HG03575 (cell line): ENCODE results near the gene TSPAN5.

Experiments used
- ATAC-seq: cut with Tn5 transposase; IDR thresholded peaks from one replicate; pipeline ENCODE4 v1.9.1; 2021; ENCODE audit not compliant: unreplicated experiment, insufficient number of reproducible peaks, low FRiP score; ENCODE audit errors: extremely low read depth

The TSPAN5 gene

GRCh38 chr4:98608356-98608755 lies 50.1 kb downstream of the TSPAN5 start:
- no peak for ATAC-seq

DNA sequence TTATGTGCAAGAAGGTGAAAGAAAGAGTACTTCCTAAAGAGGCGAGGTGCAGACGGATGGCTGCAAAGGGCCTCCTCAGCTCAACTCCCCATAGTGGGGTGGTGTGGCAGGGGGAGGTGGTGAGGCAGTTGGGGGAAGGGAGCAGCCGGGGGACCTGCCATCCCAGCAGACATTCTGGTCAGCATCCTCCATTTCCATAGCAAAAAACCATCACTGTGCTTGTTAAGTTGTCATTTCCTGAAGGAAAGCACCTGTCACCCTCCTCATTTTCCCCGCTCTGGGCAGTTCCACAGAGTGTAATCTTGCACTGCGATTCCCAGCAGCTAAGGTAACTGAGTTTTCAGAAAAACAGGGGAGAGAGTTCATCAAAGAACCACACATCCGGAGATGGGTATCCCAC lies 51.5 kb downstream of the TSPAN5 start:
- no peak for ATAC-seq

DNA sequence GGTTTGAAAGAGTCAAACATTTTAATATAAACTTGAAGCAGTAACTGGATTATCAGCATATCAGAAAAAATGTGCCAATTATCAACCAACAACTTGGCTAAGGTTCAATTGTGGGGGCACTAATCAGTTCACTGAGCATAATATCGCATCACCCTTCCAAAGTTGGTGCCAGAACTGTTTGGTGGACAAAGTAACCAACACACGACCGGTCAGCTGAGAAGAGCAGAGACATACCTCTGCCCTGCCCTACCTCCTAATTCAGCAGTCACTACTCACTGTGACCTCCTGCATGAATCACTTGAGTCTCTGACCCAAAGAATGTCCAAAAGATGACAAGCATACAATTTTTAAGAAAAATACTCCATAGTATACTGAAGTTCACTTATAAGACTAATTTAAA lies 53.2 kb downstream of the TSPAN5 start:
- ATAC-seq: no peak

DNA sequence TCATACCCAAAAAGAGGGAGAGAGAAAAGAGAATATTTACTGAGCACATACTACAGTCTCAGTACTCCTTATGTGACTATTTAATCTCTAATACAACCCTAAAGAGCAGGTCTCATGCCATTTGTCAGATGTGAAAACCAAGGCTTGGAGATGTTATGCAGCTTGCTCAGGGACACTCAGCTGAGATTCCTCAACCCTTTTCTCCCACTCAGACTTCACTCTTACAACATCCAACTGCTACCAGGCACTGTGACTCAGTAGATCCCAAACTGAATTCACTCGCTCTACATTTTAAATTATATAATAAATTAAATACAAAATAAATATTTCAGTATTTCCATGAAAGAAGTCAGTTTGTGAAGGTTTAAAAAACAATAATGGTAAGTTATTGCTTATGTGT lies 53.7 kb downstream of the TSPAN5 start:
- ATAC-seq: no peak

DNA sequence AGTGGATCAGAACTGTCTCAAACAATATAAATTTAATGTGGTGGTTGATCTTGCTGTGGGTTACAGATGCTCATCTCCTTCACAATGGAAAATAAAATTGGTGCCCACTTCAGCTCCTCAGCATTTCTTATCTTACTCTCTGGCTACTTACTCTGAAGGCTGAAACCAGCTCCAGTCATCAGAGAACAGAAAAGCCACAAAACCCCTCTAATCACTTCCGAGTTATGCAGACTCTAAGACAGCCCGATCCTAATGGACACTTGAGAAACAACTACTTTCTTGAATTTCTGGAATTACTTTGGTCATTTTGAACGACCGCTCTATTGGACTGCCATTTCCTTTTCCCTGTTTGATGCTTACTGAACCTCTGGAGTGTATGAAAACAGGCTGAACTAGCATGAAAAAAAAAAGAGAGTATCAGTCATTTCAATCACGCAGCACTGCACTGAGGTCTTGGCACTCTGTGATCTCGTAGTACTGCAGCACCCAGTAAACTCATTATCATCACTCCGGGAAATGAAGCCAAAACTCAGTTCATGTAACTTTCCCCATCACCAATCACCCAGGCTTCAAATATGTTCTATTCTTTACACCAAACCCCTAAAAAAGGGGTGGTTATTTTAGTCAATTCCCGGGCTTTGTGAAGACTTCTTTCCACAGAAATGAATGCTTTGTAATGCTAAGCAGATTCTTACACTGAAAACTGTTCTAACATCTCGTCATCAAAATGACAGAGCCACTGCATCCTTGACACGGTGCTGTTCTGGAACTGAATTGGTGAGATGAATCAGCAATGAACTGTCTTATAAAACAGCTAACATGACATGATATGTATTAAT lies 54.5 kb downstream of the TSPAN5 start:
- no peak for ATAC-seq

GRCh38 chr4:98602270-98602669 lies 56.1 kb downstream of the TSPAN5 start:
- no peak for ATAC-seq

- no peak for ATAC-seq
Observed at GRCh38 chr4:98601708-98602107, 56.7 kb downstream of the TSPAN5 start.

DNA sequence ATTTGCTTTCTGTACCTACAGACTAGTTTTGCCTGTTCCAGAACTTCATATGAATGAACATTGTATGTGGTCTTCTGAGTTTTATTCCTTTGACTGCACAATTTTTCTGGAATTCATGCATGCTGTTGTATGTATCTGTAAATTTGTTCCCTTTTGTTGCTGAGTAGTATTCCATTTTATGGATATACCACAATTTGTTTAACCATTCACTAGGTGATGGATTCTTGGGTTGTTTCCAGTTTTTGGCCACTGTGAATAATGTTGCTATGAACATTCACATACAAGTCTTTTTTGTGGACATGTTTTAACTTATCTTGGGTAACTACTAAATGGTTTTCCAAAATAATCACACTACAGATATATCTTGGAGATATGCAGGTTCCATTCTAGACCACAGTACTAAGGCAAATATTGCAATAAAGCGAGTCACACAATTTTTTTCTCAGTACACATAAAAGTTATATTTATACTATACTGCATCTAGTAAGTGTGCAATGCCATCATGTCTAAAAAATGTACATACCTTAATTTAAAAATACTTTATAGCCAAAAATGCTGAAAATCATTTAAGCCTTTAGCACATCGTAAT lies 58.7 kb downstream of the TSPAN5 start:
- ATAC-seq: no peak

DNA sequence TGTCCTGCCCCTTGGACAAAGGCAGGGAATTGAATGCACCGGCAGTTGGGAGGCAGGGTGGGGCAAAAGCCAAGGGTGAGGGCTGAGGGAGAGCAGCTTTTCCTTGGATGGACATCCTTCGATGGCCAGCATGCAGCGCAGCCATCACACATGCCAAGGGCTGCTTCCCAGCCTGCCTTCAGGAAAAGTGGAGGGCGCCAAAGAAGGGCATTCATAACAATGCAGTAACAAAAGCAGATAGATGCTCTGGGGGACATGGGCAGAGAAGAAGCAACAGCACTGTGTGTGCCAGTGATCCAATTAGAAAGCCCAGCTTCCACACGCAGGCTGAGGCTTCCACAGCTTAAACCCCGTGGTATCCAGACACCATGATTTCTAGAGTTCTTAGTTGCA lies 71.5 kb downstream of the TSPAN5 start:
- ATAC-seq: no peak

GRCh38 chr4:98586291-98586961 lies 72.0 kb downstream of the TSPAN5 start:
- no peak for ATAC-seq

GRCh38 chr4:98585596-98585995 lies 72.8 kb downstream of the TSPAN5 start:
- no peak for ATAC-seq

- ATAC-seq: no peak
Observed at GRCh38 chr4:98584265-98584664, 74.1 kb downstream of the TSPAN5 start.

- no peak for ATAC-seq
Observed at GRCh38 chr4:98583265-98583664, 75.1 kb downstream of the TSPAN5 start.

DNA sequence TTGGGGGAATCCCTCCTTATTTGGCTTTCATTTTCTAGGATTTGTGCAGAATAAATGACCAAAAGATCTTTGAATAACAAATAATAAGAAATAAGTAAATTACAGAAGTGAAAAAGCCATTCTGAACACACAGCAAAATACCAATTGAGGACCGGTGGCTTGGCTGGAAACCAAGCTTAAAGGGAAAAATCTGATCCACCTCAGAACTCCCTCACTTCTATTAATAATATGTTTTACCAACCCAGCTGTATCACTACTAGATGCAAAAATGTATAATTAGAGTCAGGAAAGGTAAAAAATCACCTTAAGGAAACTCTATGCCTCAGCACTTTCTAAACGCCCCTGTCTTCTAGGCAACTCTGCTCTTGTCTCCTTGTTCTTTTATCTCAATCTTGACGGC lies 77.3 kb downstream of the TSPAN5 start:
- no peak for ATAC-seq

- no peak for ATAC-seq
Observed at GRCh38 chr4:98577956-98578355, 80.5 kb downstream of the TSPAN5 start.

DNA sequence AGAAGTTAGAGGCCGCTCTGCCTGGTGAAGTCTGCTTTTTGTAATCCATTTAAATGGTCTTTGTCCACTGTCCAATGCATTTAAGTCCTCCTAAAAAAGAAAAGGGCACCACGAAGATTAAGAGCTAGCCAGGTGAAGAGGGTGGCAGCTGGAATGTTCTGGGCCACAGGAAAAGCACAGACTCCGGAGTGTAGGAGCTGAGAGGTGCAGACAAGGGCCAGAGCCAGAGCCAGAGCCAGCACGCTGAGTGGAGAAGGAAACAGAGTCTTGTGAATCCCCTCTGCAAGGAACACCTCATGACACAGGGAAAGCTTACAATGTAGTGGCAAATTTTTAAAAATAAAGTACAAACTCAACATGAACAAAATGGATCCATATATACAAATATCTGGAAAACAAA lies 83.6 kb downstream of the TSPAN5 start:
- no peak for ATAC-seq

DNA sequence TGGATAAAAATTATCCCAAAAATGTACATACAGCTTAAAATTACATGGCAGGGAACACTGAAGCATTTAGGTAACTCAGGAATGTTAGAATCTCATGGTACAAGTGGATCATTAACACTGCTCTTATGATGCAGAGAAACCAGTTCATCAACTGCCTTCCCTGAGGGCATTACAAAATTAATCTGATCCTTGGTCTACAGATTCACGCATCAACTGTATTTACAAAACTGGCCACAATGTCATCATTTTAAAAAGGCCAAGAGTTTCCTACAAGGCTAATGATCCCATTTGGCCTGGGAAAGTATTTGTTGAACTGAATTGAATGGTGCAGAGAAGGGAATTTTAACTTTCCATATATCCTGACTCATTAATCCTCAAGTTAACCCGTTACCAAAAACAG lies 84.6 kb downstream of the TSPAN5 start:
- no peak for ATAC-seq

DNA sequence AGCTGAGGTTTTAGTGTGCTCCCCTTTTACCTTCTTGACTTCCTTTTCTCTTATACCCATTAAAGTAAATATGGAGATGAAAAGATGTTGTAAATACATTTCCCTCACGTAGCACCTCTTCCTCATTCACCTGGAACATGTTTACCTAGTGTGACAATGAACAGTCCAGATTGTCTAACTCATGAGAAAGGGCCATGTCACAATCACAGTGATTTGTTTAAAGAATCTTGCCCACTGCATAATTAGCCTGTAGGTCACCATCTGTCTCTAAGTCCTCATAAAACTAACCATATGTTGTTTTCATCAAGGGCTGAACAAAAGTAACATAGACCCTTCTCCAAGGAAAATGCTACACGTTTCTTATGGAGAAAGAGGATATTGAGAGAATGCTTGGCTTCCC lies 85.7 kb downstream of the TSPAN5 start:
- ATAC-seq: no peak

DNA sequence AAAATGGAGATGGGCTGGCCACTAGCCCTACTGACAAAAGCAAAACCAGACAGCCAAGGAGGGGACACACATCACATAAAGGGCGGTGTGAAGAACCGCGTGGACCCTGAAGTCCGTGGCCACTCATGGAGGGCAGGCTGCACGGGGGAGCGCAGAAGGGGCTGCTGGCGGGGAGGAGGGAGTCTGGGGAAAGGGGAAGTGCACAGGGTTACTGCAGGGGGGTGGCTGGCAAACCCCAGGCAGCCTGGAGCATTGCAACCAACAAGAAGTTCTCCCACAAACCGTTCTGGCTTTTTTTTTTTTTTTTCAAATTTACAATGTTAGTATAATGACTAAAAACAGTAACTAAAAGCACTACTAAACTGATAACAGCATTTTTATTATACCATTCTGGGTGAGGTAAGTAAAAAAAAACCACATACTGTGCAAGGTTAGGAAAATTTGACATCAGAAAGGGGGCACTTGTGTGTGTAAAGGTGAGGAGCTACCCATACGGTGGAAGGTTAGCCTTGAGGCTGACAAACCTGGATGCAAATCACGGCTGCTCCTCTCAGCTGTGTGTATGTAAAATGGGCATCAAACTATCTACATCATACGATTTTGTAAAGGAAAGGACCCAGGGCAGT lies 87.1 kb downstream of the TSPAN5 start:
- no peak for ATAC-seq
